Sigmoid colon (tissue), 4 donors: ENCODE measurements around the gene STK4.

ENCODE experiments used
- CTCF ChIP-seq, 4 experiments: fragments of 450-650 bp in 3 of 4; fragments of 200-600 bp in 1 of 4; IDR thresholded peaks; one replicate each; pipeline ENCODE4 v1.5.1; 2016 to 2019; ENCODE audit warnings: antibody characterized with exemption in 4 of 4, mild to moderate bottlenecking in 3 of 4, moderate library complexity in 2 of 4
- EP300 ChIP-seq, 4 donors: sonication (generic); formaldehyde crosslinking; IDR thresholded peaks; one replicate each; pipeline ENCODE4 v1.6.1; 2017; ENCODE audit warnings: antibody characterized with exemption in 4 of 4
- POLR2A ChIP-seq, 2 donors: fragments of 450-650 bp; IDR thresholded peaks; one replicate each; pipeline ENCODE4 v1.6.1; 2016; ENCODE audit warnings: antibody characterized with exemption in 2 of 2, mild to moderate bottlenecking in 2 of 2, moderate library complexity in 2 of 2

GRCh38 chr20:45061244-45061643, 94.9 kb downstream of the STK4 start:
- no peak for TF ChIP-seq CTCF (IDR thresholded peaks at IDR 0.05)
- TF ChIP-seq EP300 (IDR thresholded peaks at IDR 0.05): no peak
- no peak for TF ChIP-seq POLR2A (IDR thresholded peaks at IDR 0.05)
